CD4-positive, alpha-beta T cell treated with Interleukin-4 for 4 hours (primary cell): Measurements from ENCODE around the gene THBD.

Source experiments
- DNase-seq: peaks from one replicate; pipeline ENCODE4 v3.0.0-alpha.2; 2020

The THBD gene

GRCh38 chr20:23007886-23008655 lies 41.4 kb downstream of the THBD start:
- no peak for DNase-seq

GRCh38 chr20:23007462-23007861 lies 42.0 kb downstream of the THBD start:
- no peak for DNase-seq

- no peak for DNase-seq
Measured at GRCh38 chr20:23005776-23006175, 43.7 kb downstream of the THBD start.

GRCh38 chr20:23003881-23004460 lies 45.5 kb downstream of the THBD start:
- no peak for DNase-seq

GRCh38 chr20:23003077-23003635 lies 46.3 kb downstream of the THBD start:
- no peak for DNase-seq

GRCh38 chr20:23002276-23002675 lies 47.2 kb downstream of the THBD start:
- DNase-seq, result no peak

- DNase-seq, result no peak
Measured at GRCh38 chr20:23000232-23000947, 49.1 kb downstream of the THBD start.

- no peak for DNase-seq
Measured at GRCh38 chr20:22999756-23000155, 49.7 kb downstream of the THBD start.

- no peak for DNase-seq
Measured at GRCh38 chr20:22998476-22998875, 51.0 kb downstream of the THBD start.

GRCh38 chr20:22995923-22996322 lies 53.5 kb downstream of the THBD start:
- DNase-seq, result no peak
